ENCODE data around the gene PRKD1.
A peak's percentile ranks its signal among the peaks of the same experiment; 100 is the strongest.

The PRKD1 gene

GRCh38 chr14:29569194-29569593 is 358.5 kb downstream of the PRKD1 start:
- CTCF ChIA-PET: interaction anchor here (1.7 kb wide), 1 partner anchor 11 kb away, joined by 3 read pairs; no protein-coding TSS in a partner anchor
- WGBS (ENCODE audit: insufficient coverage): no CpG with 5 or more reads among the region's 2 CpGs
- Histone ChIP-seq H3K4me3 (ENCODE audit: control insufficient read depth in 1 of 7, extremely low read depth in 1 of 7, insufficient read depth in 4 of 7, low read depth in 2 of 7, low read length in 6 of 7) (no peak overlapping the region), H3K27ac (ENCODE audit: insufficient read depth in 1 of 2, low read depth in 1 of 2, low read length in 2 of 2, poor library complexity in 1 of 2, severe bottlenecking in 2 of 2) (no peak overlapping the region), H3K27me3 (replicated peaks in 2 of 5; ENCODE audit: control insufficient read depth in 4 of 5, insufficient read depth in 5 of 5, low read length in 4 of 5) (no peaks in the 10 kb centered on the region), H3K36me3 (ENCODE audit: control insufficient read depth in 4 of 4, insufficient read depth in 4 of 4, low read length in 3 of 4) (no peaks in the 10 kb centered on the region), H3K9me3 (ENCODE audit: control extremely low read depth in 1 of 5, control insufficient read depth in 4 of 5, insufficient read depth in 2 of 5, low read depth in 1 of 5, low read length in 4 of 5) (peaks cover 0 to 3% (median 0%) of the 10 kb centered on the region in 5 experiments), H3K4me1 (ENCODE audit: control extremely low read depth in 1 of 4, control insufficient read depth in 4 of 4, insufficient read depth in 4 of 4, low read length in 3 of 4) (no peaks in the 10 kb centered on the region)
- DNase-seq: no peak
- POLR2A ChIA-PET: no interaction called here

- H3K4me3 ChIP-seq (ENCODE audit: control insufficient read depth in 1 of 7, extremely low read depth in 1 of 7, insufficient read depth in 4 of 7, low read depth in 2 of 7, low read length in 6 of 7): no peak overlapping the region
- H3K36me3 ChIP-seq (ENCODE audit: control insufficient read depth in 4 of 4, insufficient read depth in 4 of 4, low read length in 3 of 4): no peaks in the 10 kb centered on the region
- POLR2A ChIA-PET: no interaction called here
- H3K27me3 ChIP-seq (replicated peaks in 2 of 5; ENCODE audit: control insufficient read depth in 4 of 5, insufficient read depth in 5 of 5, low read length in 4 of 5): no peaks in the 10 kb centered on the region
- no peak overlapping the region for H3K27ac ChIP-seq (ENCODE audit: insufficient read depth in 1 of 2, low read depth in 1 of 2, low read length in 2 of 2, poor library complexity in 1 of 2, severe bottlenecking in 2 of 2)
- CTCF ChIA-PET: no interaction called here
- H3K9me3 ChIP-seq (ENCODE audit: control extremely low read depth in 1 of 5, control insufficient read depth in 4 of 5, insufficient read depth in 2 of 5, low read depth in 1 of 5, low read length in 4 of 5): peaks cover 0 to 6% (median 0%) of the 10 kb centered on the region in 5 experiments
- H3K4me1 ChIP-seq (ENCODE audit: control extremely low read depth in 1 of 4, control insufficient read depth in 4 of 4, insufficient read depth in 4 of 4, low read length in 3 of 4): no peaks in the 10 kb centered on the region
- no peak for DNase-seq
- WGBS (ENCODE audit: insufficient coverage): no CpG with 5 or more reads among the region's 1 CpG
Measured at GRCh38 chr14:29566194-29566593, 361.5 kb downstream of the PRKD1 start.

GRCh38 chr14:29558516-29558915 is 369.1 kb downstream of the PRKD1 start:
- 85% methylated on average over 3 of the region's 4 CpGs for WGBS (ENCODE audit: insufficient coverage)
- CTCF ChIA-PET: interaction anchor here (0.6 to 1.6 kb wide), 3 partner anchors 9 to 12 kb away, joined by 3 to 5 read pairs (median 3); no protein-coding TSS in a partner anchor
- no peaks in the 10 kb centered on the region for H3K4me1 ChIP-seq (ENCODE audit: control extremely low read depth in 1 of 4, control insufficient read depth in 4 of 4, insufficient read depth in 4 of 4, low read length in 3 of 4)
- H3K4me3 ChIP-seq (ENCODE audit: control insufficient read depth in 1 of 7, extremely low read depth in 1 of 7, insufficient read depth in 4 of 7, low read depth in 2 of 7, low read length in 6 of 7): no peak overlapping the region
- POLR2A ChIA-PET: no interaction called here
- peaks cover 0 to 3% (median 0%) of the 10 kb centered on the region in 5 experiments for H3K9me3 ChIP-seq (ENCODE audit: control extremely low read depth in 1 of 5, control insufficient read depth in 4 of 5, insufficient read depth in 2 of 5, low read depth in 1 of 5, low read length in 4 of 5)
- no peak overlapping the region for H3K27ac ChIP-seq (ENCODE audit: insufficient read depth in 1 of 2, low read depth in 1 of 2, low read length in 2 of 2, poor library complexity in 1 of 2, severe bottlenecking in 2 of 2)
- no peak for DNase-seq
- no peaks in the 10 kb centered on the region for H3K36me3 ChIP-seq (ENCODE audit: control insufficient read depth in 4 of 4, insufficient read depth in 4 of 4, low read length in 3 of 4)
- no peaks in the 10 kb centered on the region for H3K27me3 ChIP-seq (replicated peaks in 2 of 5; ENCODE audit: control insufficient read depth in 4 of 5, insufficient read depth in 5 of 5, low read length in 4 of 5)

GRCh38 chr14:29554335-29554734 is 373.3 kb downstream of the PRKD1 start:
- no peaks in the 10 kb centered on the region for H3K9me3 ChIP-seq (ENCODE audit: control extremely low read depth in 1 of 5, control insufficient read depth in 4 of 5, insufficient read depth in 2 of 5, low read depth in 1 of 5, low read length in 4 of 5)
- DNase-seq: no peak
- no peaks in the 10 kb centered on the region for H3K36me3 ChIP-seq (ENCODE audit: control insufficient read depth in 4 of 4, insufficient read depth in 4 of 4, low read length in 3 of 4)
- POLR2A ChIA-PET: no interaction called here
- H3K4me1 ChIP-seq (ENCODE audit: control extremely low read depth in 1 of 4, control insufficient read depth in 4 of 4, insufficient read depth in 4 of 4, low read length in 3 of 4): no peaks in the 10 kb centered on the region
- CTCF ChIA-PET: no interaction called here
- H3K4me3 ChIP-seq (ENCODE audit: control insufficient read depth in 1 of 7, extremely low read depth in 1 of 7, insufficient read depth in 4 of 7, low read depth in 2 of 7, low read length in 6 of 7): no peak overlapping the region
- H3K27me3 ChIP-seq (replicated peaks in 2 of 5; ENCODE audit: control insufficient read depth in 4 of 5, insufficient read depth in 5 of 5, low read length in 4 of 5): no peaks in the 10 kb centered on the region
- H3K27ac ChIP-seq (ENCODE audit: insufficient read depth in 1 of 2, low read depth in 1 of 2, low read length in 2 of 2, poor library complexity in 1 of 2, severe bottlenecking in 2 of 2): no peak overlapping the region
- WGBS (ENCODE audit: insufficient coverage): no CpG with 5 or more reads among the region's 3 CpGs

GRCh38 chr14:29553427-29553826 is 374.2 kb downstream of the PRKD1 start:
- 91% methylated on average over 4 of the region's 4 CpGs for WGBS (ENCODE audit: insufficient coverage)
- no peaks in the 10 kb centered on the region for H3K4me1 ChIP-seq (ENCODE audit: control extremely low read depth in 1 of 4, control insufficient read depth in 4 of 4, insufficient read depth in 4 of 4, low read length in 3 of 4)
- CTCF ChIA-PET: interaction anchor here (0.7 kb wide), 1 partner anchor 661 kb away, joined by 3 read pairs; no protein-coding TSS in a partner anchor

GRCh38 chr14:29548948-29549370 is 378.7 kb downstream of the PRKD1 start:
- Histone ChIP-seq H3K4me3 (ENCODE audit: control insufficient read depth in 1 of 7, extremely low read depth in 1 of 7, insufficient read depth in 4 of 7, low read depth in 2 of 7, low read length in 6 of 7) (no peak overlapping the region), H3K27ac (ENCODE audit: insufficient read depth in 1 of 2, low read depth in 1 of 2, low read length in 2 of 2, poor library complexity in 1 of 2, severe bottlenecking in 2 of 2) (no peak overlapping the region), H3K36me3 (ENCODE audit: control insufficient read depth in 4 of 4, insufficient read depth in 4 of 4, low read length in 3 of 4) (no peaks in the 10 kb centered on the region), H3K4me1 (ENCODE audit: control extremely low read depth in 1 of 4, control insufficient read depth in 4 of 4, insufficient read depth in 4 of 4, low read length in 3 of 4) (no peaks in the 10 kb centered on the region), H3K9me3 (ENCODE audit: control extremely low read depth in 1 of 5, control insufficient read depth in 4 of 5, insufficient read depth in 2 of 5, low read depth in 1 of 5, low read length in 4 of 5) (no peaks in the 10 kb centered on the region), H3K27me3 (replicated peaks in 2 of 5; ENCODE audit: control insufficient read depth in 4 of 5, insufficient read depth in 5 of 5, low read length in 4 of 5) (no peaks in the 10 kb centered on the region)
- WGBS (ENCODE audit: insufficient coverage): no CpG with 5 or more reads among the region's 2 CpGs
- DNase-seq: peak; percentile 45 to 69 (median 67)
- ChIA-PET POLR2A (no interaction called here), CTCF (interaction anchor here (1.4 to 4.7 kb wide), 5 partner anchors 10 to 894 kb away, joined by 4 to 32 read pairs (median 5); no protein-coding TSS in a partner anchor)

More at GRCh38 chr14:29553427-29553826, 374.2 kb downstream of the PRKD1 start:
- POLR2A ChIA-PET: interaction anchor here (0.7 kb wide), 2 partner anchors 510 to 782 kb away, joined by 3 to 4 read pairs; no protein-coding TSS in a partner anchor
- no peak overlapping the region for H3K27ac ChIP-seq (ENCODE audit: insufficient read depth in 1 of 2, low read depth in 1 of 2, low read length in 2 of 2, poor library complexity in 1 of 2, severe bottlenecking in 2 of 2)
- DNase-seq: no peak
- H3K4me3 ChIP-seq (ENCODE audit: control insufficient read depth in 1 of 7, extremely low read depth in 1 of 7, insufficient read depth in 4 of 7, low read depth in 2 of 7, low read length in 6 of 7): no peak overlapping the region
- H3K27me3 ChIP-seq (replicated peaks in 2 of 5; ENCODE audit: control insufficient read depth in 4 of 5, insufficient read depth in 5 of 5, low read length in 4 of 5): no peaks in the 10 kb centered on the region
- no peaks in the 10 kb centered on the region for H3K36me3 ChIP-seq (ENCODE audit: control insufficient read depth in 4 of 4, insufficient read depth in 4 of 4, low read length in 3 of 4)
- no peaks in the 10 kb centered on the region for H3K9me3 ChIP-seq (ENCODE audit: control extremely low read depth in 1 of 5, control insufficient read depth in 4 of 5, insufficient read depth in 2 of 5, low read depth in 1 of 5, low read length in 4 of 5)

GRCh38 chr14:29545714-29546113 is 381.9 kb downstream of the PRKD1 start:
- POLR2A ChIA-PET: no interaction called here
- H3K4me1 ChIP-seq (ENCODE audit: control extremely low read depth in 1 of 4, control insufficient read depth in 4 of 4, insufficient read depth in 4 of 4, low read length in 3 of 4): no peaks in the 10 kb centered on the region
- no peaks in the 10 kb centered on the region for H3K9me3 ChIP-seq (ENCODE audit: control extremely low read depth in 1 of 5, control insufficient read depth in 4 of 5, insufficient read depth in 2 of 5, low read depth in 1 of 5, low read length in 4 of 5)
- DNase-seq: no peak
- WGBS (ENCODE audit: insufficient coverage): 100% methylated on average over 2 of the region's 2 CpGs
- H3K27me3 ChIP-seq (replicated peaks in 2 of 5; ENCODE audit: control insufficient read depth in 4 of 5, insufficient read depth in 5 of 5, low read length in 4 of 5): peaks cover 0 to 3% (median 0%) of the 10 kb centered on the region in 5 experiments
- H3K27ac ChIP-seq (ENCODE audit: insufficient read depth in 1 of 2, low read depth in 1 of 2, low read length in 2 of 2, poor library complexity in 1 of 2, severe bottlenecking in 2 of 2): no peak overlapping the region
- CTCF ChIA-PET: interaction anchor here (1.1 to 1.2 kb wide), 2 partner anchors 668 to 669 kb away, joined by 3 to 5 read pairs; no protein-coding TSS in a partner anchor
- H3K36me3 ChIP-seq (ENCODE audit: control insufficient read depth in 4 of 4, insufficient read depth in 4 of 4, low read length in 3 of 4): no peaks in the 10 kb centered on the region
- no peak overlapping the region for H3K4me3 ChIP-seq (ENCODE audit: control insufficient read depth in 1 of 7, extremely low read depth in 1 of 7, insufficient read depth in 4 of 7, low read depth in 2 of 7, low read length in 6 of 7)

Measured in common myeloid progenitor, CD34-positive (primary cell).